22Rv1 (cell line): ENCODE results near the gene ABCG4.

Source experiments
- ZFX ChIP-seq: fragments of 450-650 bp; IDR thresholded peaks from 2 replicates; pipeline ENCODE4 v1.6.1; 2017; ENCODE audit warnings: antibody characterized with exemption, borderline replicate concordance
- TF ChIP-seq, protein P1 (sequence below): fragments of 450-650 bp; IDR thresholded peaks from 2 replicates; pipeline ENCODE4 v1.5.1; 2017; ENCODE audit warnings: mild to moderate bottlenecking

DNA sequence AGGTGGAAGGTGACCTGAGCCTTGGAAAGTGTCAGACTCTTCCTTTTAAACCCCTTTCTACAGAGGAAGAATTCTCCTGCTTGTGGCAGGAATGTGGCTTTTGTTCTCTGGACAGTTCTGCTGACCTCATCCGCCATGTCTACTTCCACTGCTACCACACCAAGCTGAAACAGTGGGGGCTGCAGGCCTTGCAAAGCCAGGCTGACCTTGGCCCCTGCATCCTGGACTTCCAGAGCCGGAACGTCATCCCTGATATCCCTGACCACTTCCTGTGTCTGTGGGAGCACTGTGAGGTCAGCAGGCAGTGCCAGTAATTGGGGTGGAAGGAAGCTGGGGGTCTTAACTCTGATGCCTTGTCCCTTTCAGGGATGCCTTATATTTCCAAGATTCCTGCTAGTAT lies 18.2 kb upstream of the ABCG4 start:
- TF ChIP-seq, protein P1, sequence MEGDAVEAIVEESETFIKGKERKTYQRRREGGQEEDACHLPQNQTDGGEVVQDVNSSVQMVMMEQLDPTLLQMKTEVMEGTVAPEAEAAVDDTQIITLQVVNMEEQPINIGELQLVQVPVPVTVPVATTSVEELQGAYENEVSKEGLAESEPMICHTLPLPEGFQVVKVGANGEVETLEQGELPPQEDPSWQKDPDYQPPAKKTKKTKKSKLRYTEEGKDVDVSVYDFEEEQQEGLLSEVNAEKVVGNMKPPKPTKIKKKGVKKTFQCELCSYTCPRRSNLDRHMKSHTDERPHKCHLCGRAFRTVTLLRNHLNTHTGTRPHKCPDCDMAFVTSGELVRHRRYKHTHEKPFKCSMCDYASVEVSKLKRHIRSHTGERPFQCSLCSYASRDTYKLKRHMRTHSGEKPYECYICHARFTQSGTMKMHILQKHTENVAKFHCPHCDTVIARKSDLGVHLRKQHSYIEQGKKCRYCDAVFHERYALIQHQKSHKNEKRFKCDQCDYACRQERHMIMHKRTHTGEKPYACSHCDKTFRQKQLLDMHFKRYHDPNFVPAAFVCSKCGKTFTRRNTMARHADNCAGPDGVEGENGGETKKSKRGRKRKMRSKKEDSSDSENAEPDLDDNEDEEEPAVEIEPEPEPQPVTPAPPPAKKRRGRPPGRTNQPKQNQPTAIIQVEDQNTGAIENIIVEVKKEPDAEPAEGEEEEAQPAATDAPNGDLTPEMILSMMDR: no peak
- no peak for TF ChIP-seq ZFX
